Heart left ventricle (tissue), 16 donors: Measurements from ENCODE around the gene ZGPAT. TPM values are rescaled to one million over a fixed set of nuclear protein-coding genes. Genes with fewer than 3 reads are reported as not detected.

Experiments used
- ATAC-seq, 4 donors: fragments of 200-7000 bp; cut with Tn5 transposase; one replicate each; pipeline ENCODE4 v1.9.1; 2020 to 2022; ENCODE audit warnings: moderate library complexity in 4 of 4, mild to moderate bottlenecking in 3 of 4, moderate number of reproducible peaks in 1 of 4
- DNase-seq, 5 donors: peaks; one replicate each; pipeline ENCODE4 v3.0.0-alpha.2; 2020
- H3K27ac ChIP-seq, 12 donors: fragments of 200-600 bp; sonication (generic) in 4 of 12; one replicate each; pipeline versions ENCODE4 v1.5.0 to v1.8.0; 2016 to 2022; ENCODE audit warnings: mild to moderate bottlenecking in 2 of 12
- H3K27me3 ChIP-seq, 9 donors: fragments of 200-600 bp; sonication (generic) in 2 of 9; one replicate each; pipeline versions ENCODE4 v1.5.1 to v1.8.0; 2016 to 2022; ENCODE audit warnings: mild to moderate bottlenecking in 3 of 9
- H3K36me3 ChIP-seq, 9 donors: fragments of 200-600 bp; sonication (generic) in 2 of 9; one replicate each; pipeline versions ENCODE4 v1.5.0 to v1.8.0; 2018 to 2022; ENCODE audit warnings: mild to moderate bottlenecking in 2 of 9
- H3K4me1 ChIP-seq, 12 donors: fragments of 200-600 bp; sonication (generic) in 4 of 12; one replicate each; pipeline versions ENCODE4 v1.5.0 to v1.8.0; 2016 to 2022; ENCODE audit warnings: mild to moderate bottlenecking in 3 of 12
- H3K4me3 ChIP-seq, 12 donors: fragments of 200-600 bp; sonication (generic) in 4 of 12; one replicate each; pipeline versions ENCODE4 v1.5.0 to v1.8.0; 2017 to 2022; ENCODE audit warnings: mild to moderate bottlenecking in 9 of 12, moderate library complexity in 4 of 12
- H3K9me3 ChIP-seq, 12 donors: fragments of 200-600 bp; sonication (generic) in 4 of 12; one replicate each; pipeline versions ENCODE4 v1.5.0 to v1.8.0; 2016 to 2022; ENCODE audit warnings: mild to moderate bottlenecking in 1 of 12
- POLR2A ChIP-seq, 2 donors: fragments of 450-650 bp; IDR thresholded peaks; one replicate each; pipeline ENCODE4 v1.6.1; 2017; ENCODE audit warnings: antibody characterized with exemption in 2 of 2, mild to moderate bottlenecking in 2 of 2, moderate library complexity in 2 of 2
- WGBS, 4 donors: extraction: QIAGEN DNeasy Blood & Tissue Kit in 2 of 4; methylation state at CpG; one replicate each; pipeline versions ENCODE4 v1.1.5 to v1.1.7; 2013 to 2018; 5-methylcytosine and 5-hydroxymethylcytosine counted together
- intact Hi-C, 10 donors: fragments of 100-400 bp; cut with DNase I; formaldehyde crosslinking; loops; one replicate each; pipeline versions ENCODE4 v1.11.1 to v1.14.2; 2022
- polyA plus RNA-seq, 2 donors: library from polyadenylated mRNA; stranded (reverse); fragments of 200-250 nt; gene quantifications; one replicate each; pipeline ENCODE4 v1.2.3, GENCODE V29; 2013
- total RNA-seq, 9 donors: library from RNA; depleted of rRNA in 2 of 9; stranded (reverse); fragments of >200 nt in 2 of 9; fragmentation: NEBNext Ultra II Directional in 3 of 9; extraction: Animal tissue kit (Norgen Biotek cat#: 25700) in 3 of 9; gene quantifications; one replicate each; pipeline versions ENCODE4 v1.1.0 to v1.2.4, GENCODE V29; 2016 to 2023
- TF ChIP-seq, protein P1 (sequence below), 12 donors: fragments of 200-600 bp; sonication (generic) in 4 of 12; IDR thresholded peaks; one replicate each; pipeline versions ENCODE4 v1.5.0 to v1.8.0; 2018 to 2022; ENCODE audit warnings: antibody characterized with exemption in 12 of 12, mild to moderate bottlenecking in 5 of 12
- donor health status: ischemic (EF 13 %, LVEDD 7.1; RV severe dilation, severe dysfunction).
- donor health status: healthy with polysubstance abuse.
- donor health status: DM: no; HTN: yes; CAD: no.
- donor health status: DM: no; HTN: no; CAD: no.
- donor health status: ischemic (EF 25% LVEDD 6.9; RV normal size, moderate dysfunction).
- donor health status: ischemic (EF 25% LVEDD 5.7; RV mildly dilated, moderate dysfunction).
- donor health status: healthy.
- donor health status: DM: yes; HTN: yes; CAD: no.
- donor health status: ischemic (EF 35%, LVEDD 5.7; RV mildly dilated, moderate dysfunction).
- donor health status: nonischemic (EF 11% LVEDD 7.7; RV severe dilation, severe dysfunction).
- donor health status: DM: yes; HTN: yes; CAD: no.
- donor health status: PGD.
- donor health status: ischemic (EF 29% LVEDD 5.4; RV normal size, mild dysfunction).
- donor health status: nonischemic (EF 23%, LVEDD 6.1; RV moderate dilation, normal function).

The ZGPAT gene
- total and polyA plus RNA-seq, 11 donors: 12.9 to 34.4 (median 20.0) TPM

DNA sequence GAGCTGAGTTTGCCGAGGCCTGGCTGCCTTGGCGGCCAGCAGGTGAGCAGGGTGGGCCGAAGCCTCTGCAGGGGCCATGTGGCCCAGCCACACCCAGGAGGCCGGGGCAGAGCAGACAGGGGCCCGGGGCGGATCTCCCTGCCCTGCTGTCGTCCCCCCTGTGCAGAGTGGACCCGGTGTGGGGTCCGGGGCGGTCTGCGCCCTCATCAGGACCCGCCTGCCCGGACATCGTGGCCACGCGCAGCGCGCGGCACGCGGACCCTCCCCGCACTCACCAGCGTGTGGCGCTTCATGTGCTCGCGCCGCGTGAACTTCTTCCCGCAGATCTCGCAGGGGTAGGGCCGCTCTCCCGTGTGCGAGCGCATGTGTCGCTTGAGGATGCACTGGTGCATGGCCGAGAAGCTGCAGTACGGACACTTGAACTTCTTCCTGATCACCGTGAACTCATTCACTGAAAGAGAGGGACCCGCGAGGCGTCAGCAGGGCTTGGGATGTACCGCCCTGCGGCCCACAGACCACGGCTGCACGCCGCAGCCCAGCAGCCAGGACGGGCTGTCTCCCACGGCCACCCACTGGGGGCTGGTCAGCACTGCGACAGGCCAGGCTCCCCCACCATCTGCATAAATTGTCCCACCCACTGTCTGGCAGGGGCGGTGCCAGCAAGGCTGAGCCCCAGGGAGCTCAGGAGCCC is 44.7 kb downstream of the ZGPAT start:
- TF ChIP-seq, protein P1, sequence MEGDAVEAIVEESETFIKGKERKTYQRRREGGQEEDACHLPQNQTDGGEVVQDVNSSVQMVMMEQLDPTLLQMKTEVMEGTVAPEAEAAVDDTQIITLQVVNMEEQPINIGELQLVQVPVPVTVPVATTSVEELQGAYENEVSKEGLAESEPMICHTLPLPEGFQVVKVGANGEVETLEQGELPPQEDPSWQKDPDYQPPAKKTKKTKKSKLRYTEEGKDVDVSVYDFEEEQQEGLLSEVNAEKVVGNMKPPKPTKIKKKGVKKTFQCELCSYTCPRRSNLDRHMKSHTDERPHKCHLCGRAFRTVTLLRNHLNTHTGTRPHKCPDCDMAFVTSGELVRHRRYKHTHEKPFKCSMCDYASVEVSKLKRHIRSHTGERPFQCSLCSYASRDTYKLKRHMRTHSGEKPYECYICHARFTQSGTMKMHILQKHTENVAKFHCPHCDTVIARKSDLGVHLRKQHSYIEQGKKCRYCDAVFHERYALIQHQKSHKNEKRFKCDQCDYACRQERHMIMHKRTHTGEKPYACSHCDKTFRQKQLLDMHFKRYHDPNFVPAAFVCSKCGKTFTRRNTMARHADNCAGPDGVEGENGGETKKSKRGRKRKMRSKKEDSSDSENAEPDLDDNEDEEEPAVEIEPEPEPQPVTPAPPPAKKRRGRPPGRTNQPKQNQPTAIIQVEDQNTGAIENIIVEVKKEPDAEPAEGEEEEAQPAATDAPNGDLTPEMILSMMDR (IDR thresholded peaks at IDR 0.05): no peak
- no peak for TF ChIP-seq POLR2A (IDR thresholded peaks at IDR 0.05)
- DNase-seq (peak in 2 of 5 donors; percentile 20 to 57), ATAC-seq (peak in 1 of 4 donors; percentile 6)
- Histone ChIP-seq H3K4me3 (no peak overlapping the region), H3K27ac (no peak overlapping the region), H3K36me3 (peaks cover 0 to 42% (median 24%) of the 10 kb centered on the region in 9 donors), H3K27me3 (no peaks in the 10 kb centered on the region), H3K9me3 (no peaks in the 10 kb centered on the region), H3K4me1 (peaks cover 0 to 11% (median 0%) of the 10 kb centered on the region in 12 donors)
- intact Hi-C loops: loop anchor here in 1 of 10 donors (2.0 kb wide), 1 partner anchor 16 kb away; no protein-coding TSS in a partner anchor
- 93 to 97% (median 95%) methylated on average over 20 to 50 of the region's 50 CpGs for WGBS, 4 donors

DNA sequence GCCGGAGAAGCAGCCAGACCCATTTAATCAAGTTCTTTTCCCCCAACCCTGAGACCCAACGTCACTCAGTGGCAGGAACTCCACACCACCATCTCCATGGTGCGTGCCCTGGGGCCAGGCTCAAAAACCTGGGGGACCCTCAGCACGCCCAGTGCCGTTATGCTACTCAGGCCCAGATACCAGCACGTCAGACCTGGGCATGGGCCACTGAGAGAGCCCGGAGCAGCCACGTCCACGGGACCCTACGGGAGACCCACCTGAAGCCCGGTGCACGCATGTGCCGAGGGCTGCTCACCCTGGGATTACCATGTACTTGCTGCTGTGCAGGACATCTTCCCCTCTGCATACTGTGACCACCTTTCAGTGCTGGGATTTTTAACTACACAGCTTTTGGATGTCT is 45.5 kb downstream of the ZGPAT start:
- peaks cover 0 to 6% (median 0%) of the 10 kb centered on the region in 12 donors for H3K4me1 ChIP-seq
- H3K27me3 ChIP-seq: no peaks in the 10 kb centered on the region
- peaks cover 0 to 38% (median 24%) of the 10 kb centered on the region in 9 donors for H3K36me3 ChIP-seq
- WGBS, 4 donors: 87 to 94% (median 92%) methylated on average over 10 to 13 of the region's 13 CpGs
- H3K27ac ChIP-seq: no peak overlapping the region
- no peak overlapping the region for H3K4me3 ChIP-seq
- ATAC-seq: no peak
- no peaks in the 10 kb centered on the region for H3K9me3 ChIP-seq
- peak in 2 of 5 donors; percentile 17 to 47 for DNase-seq
- intact Hi-C loops: loop anchor here in 1 of 10 donors (2.0 kb wide), 1 partner anchor 15 kb away; no protein-coding TSS in a partner anchor
- TF ChIP-seq, protein P1 (IDR thresholded peaks at IDR 0.05): no peak
- no peak for TF ChIP-seq POLR2A (IDR thresholded peaks at IDR 0.05)

DNA sequence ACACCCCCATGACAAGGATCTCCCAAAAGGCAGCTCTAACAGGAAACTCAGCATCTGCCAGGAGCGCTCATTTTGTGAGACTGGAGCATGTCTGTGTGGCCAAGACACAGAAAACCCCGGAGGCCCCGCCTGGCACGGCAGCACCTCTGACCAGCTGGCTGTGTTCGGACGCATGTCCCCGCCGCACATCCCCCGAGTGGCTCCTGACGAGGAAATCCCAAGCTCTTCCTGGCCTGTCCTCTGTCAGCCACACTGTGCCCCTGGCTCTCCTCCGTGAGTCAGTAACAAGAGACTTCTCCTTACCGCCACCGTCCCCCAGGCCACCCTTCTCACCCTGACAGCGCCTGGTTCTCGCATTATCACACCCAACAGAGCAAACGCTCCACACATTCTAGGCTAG is 46.2 kb downstream of the ZGPAT start:
- peaks cover 0 to 6% (median 0%) of the 10 kb centered on the region in 12 donors for H3K4me1 ChIP-seq
- DNase-seq (peak in 2 of 5 donors; percentile 15 to 55), ATAC-seq (peak in 3 of 4 donors; percentile 19 to 52 (median 43))
- WGBS, 4 donors: 63 to 69% (median 66%) methylated on average over 15 to 16 of the region's 16 CpGs
- H3K36me3 ChIP-seq: peaks cover 0 to 35% (median 22%) of the 10 kb centered on the region in 9 donors
- intact Hi-C loops: no loop called here
- H3K4me3 ChIP-seq: no peak overlapping the region
- H3K27ac ChIP-seq: no peak overlapping the region
- no peaks in the 10 kb centered on the region for H3K27me3 ChIP-seq
- no peaks in the 10 kb centered on the region for H3K9me3 ChIP-seq
- TF ChIP-seq, protein P1 (IDR thresholded peaks at IDR 0.05): no peak
- TF ChIP-seq POLR2A (IDR thresholded peaks at IDR 0.05): no peak

DNA sequence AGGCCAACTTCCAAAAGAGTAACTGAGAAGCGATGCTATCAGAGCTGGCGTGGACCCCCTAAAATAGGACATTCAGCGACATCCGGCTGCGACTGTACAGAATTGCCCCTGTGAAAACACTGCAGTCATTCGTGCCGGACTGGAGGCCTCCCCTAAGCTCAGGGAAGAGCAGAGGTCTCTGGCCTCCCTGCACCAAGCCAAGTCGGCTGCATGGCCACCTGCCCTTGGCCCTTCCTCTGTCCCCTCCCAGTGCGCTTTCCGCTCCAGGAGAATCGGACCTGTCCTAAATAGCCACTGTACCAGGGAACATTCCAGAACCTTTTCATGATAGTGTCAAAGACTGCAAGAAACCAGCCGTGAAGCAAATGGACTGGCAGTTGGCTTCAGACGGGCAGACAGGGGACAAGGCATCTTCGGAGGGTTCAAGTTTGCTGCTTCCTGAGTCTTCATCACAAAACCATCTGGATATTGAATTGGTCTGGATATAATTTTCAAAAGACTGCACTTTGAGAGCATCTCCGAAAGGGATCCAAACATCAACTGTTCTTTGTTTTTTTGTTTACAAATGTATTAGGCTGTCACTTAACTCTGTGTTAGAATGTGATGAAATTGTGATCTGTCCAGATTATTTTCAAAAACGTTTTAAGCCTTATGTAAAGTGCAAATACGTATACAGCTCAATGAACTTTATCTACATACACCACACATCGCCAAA is 48.3 kb downstream of the ZGPAT start:
- no peak overlapping the region for H3K4me3 ChIP-seq
- WGBS, 4 donors: 76 to 82% (median 79%) methylated on average over 18 of the region's 18 CpGs
- H3K27me3 ChIP-seq: no peaks in the 10 kb centered on the region
- peaks cover 0 to 35% (median 8%) of the 10 kb centered on the region in 9 donors for H3K36me3 ChIP-seq
- ATAC-seq (no peak), DNase-seq (peak in 1 of 5 donors; percentile 25)
- peaks cover 0 to 6% (median 0%) of the 10 kb centered on the region in 12 donors for H3K4me1 ChIP-seq
- intact Hi-C loops: no loop called here
- no peak overlapping the region for H3K27ac ChIP-seq
- H3K9me3 ChIP-seq: no peaks in the 10 kb centered on the region
- TF ChIP-seq POLR2A (IDR thresholded peaks at IDR 0.05): no peak
- TF ChIP-seq, protein P1 (IDR thresholded peaks at IDR 0.05): no peak
